GM12801 (cell line): ENCODE measurements around the gene NPLOC4.

ENCODE experiments used
- CTCF ChIP-seq: IDR thresholded peaks from one replicate; pipeline ENCODE4 v1.5.1; 2011; ENCODE audit warnings: control low read depth; ENCODE audit not compliant: insufficient read length; ENCODE audit errors: extremely low read depth

Gene NPLOC4

GRCh38 chr17:81616877-81617276 is 20.0 kb downstream of the NPLOC4 start:
- TF ChIP-seq CTCF = no peak

GRCh38 chr17:81615401-81615930 is 21.4 kb downstream of the NPLOC4 start:
- TF ChIP-seq CTCF = no peak

- TF ChIP-seq CTCF = no peak
Measured at GRCh38 chr17:81612172-81612970, 24.5 kb downstream of the NPLOC4 start.

- no peak for TF ChIP-seq CTCF
Measured at GRCh38 chr17:81609541-81610311, 27.2 kb downstream of the NPLOC4 start.

GRCh38 chr17:81608605-81609004 is 28.3 kb downstream of the NPLOC4 start:
- TF ChIP-seq CTCF = no peak

- TF ChIP-seq CTCF = no peak
Measured at GRCh38 chr17:81608082-81608481, 28.8 kb downstream of the NPLOC4 start.

- TF ChIP-seq CTCF = no peak
Measured at GRCh38 chr17:81607431-81607830, 29.5 kb downstream of the NPLOC4 start.
